Inferior parietal cortex (tissue), 1 donor: ENCODE data around the gene SBF1.
"Not testable (repeated sequence)": the region's sequence is repeated elsewhere in the genome, so short reads cannot be mapped to it uniquely, and the experiment has no call there.

Experiments
- DNase-seq: peaks from one replicate; pipeline ENCODE4 v3.0.0-alpha.2; 2016; ENCODE audit errors: extremely low spot score

The SBF1 gene

GRCh38 chr22:50432131-50432876, 42.5 kb downstream of the SBF1 start:
- no peak for DNase-seq

GRCh38 chr22:50425179-50425916, 49.5 kb downstream of the SBF1 start:
- DNase-seq: no peak

DNA sequence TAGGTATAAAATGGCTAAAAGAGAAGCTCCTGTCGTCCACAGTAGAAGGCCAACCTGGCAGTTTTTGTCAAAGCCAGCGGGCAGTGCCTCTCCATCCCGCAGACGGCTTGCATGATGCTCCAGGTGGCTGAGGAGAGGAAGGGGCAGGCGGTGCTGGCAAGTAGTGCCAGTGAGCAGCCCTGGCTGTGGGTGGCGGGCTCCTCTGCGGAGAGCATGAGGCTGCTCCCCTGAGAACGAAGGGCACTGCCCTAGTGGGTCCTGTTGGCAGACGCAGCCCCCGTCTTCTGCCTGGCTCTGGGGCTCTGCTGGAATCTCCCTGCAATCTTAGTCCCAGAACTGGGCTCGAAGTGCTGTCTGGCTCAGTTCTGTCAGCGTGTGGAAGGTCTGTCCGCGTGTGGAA, 50.9 kb downstream of the SBF1 start:
- no peak for DNase-seq

DNA sequence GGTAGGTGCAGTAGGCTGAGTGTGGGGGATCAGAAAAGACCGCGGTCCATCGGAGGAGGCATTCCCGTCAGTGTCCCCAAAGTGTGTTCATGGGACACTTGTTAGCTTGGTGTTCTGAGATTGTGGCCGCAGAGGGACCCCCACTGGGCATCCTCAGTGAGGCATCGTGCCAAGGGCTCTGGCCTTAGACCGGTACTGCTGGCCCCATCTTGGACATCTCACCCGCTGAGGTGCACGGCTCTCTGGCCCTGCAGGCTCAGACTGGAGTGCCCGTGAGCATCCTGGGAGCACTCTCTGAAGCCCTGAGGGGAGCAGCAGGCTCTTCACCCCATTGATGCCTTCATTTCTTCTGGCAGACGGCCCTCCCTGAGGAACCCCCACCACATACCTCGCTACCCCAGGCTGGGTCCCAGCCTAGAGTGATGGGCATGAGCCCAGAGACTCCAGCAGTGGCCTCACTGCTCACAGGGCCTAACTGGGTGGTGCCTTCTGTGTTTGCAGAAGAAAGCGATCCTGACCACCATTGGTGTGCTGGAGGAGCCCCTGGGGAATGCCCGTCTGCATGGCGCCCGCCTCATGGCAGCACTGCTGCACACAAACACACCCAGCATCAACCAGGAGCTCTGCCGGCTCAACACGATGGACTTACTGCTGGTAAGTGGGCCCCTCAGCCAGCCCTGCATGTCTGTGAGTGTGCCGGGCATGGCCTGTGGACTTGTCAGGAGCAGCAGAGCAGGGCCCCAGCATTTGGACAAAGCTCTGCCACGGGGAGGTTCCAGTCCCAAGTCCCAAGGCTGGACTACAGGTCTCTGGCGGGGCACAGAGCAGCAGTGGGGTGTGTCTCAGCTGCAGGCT, 51.6 kb downstream of the SBF1 start:
- no peak for DNase-seq

DNA sequence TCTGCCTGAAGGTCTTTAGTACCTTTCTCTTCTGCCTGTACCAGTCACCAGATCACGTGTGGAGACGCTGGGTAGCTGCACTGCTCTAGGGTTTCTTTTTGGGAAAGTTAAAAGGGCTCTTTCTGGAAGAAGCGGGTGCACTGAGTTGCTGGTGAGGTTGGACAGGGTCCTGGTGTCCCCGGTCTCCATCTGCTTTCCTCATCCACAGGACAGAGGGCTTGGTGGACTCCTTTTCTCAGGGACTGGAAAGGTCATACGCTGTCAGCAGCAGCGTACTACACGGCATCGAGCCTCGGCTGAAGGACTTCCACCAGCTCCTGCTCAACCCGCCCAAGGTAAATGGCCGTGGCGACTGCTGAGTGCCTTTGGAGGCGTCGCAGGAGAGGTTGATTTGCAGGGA, 52.8 kb downstream of the SBF1 start:
- no peak for DNase-seq

DNA sequence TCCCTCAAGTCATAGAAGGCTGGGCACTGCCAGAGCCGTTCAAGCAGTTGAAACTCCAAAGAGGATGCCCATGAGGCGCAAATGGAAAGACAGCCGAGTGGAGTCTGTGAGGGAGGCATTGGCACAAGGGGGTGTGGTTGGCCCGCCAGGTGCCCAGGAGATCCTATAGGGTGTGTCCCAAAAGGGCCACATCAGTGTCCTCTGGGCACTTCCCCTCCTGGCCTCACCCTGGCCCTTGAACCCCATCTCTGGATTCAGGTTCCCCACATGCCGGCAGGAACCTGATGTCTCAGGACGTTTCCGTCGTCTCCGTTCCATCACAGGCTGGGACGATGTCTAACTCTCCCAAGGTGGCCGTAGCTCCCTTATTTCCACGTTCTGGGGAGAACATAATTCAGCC, 54.3 kb downstream of the SBF1 start:
- no peak for DNase-seq

- no peak for DNase-seq
Observed at GRCh38 chr22:50420015-50420414, 54.8 kb downstream of the SBF1 start.

DNA sequence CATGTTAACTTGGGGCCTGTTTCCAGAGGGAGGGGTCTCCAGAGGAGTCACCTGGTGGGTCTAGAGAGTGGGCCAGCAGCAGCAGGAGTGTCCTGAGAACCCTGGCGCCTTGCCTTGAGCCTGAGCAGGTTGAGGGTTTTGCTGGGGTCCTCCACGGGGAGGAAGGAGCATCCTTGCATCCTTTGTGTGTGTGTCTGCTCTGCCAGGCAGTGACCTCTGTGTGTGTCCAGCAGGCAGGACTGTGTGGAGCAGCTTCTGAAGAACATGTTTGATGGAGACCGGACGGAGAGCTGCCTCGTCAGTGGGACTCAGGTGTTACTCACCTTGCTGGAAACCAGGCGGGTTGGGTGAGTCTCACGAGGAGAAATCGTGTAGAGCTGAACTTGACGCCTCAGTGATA, 55.7 kb downstream of the SBF1 start:
- DNase-seq: no peak

GRCh38 chr22:50418624-50419023, 56.2 kb downstream of the SBF1 start:
- DNase-seq: no peak

DNA sequence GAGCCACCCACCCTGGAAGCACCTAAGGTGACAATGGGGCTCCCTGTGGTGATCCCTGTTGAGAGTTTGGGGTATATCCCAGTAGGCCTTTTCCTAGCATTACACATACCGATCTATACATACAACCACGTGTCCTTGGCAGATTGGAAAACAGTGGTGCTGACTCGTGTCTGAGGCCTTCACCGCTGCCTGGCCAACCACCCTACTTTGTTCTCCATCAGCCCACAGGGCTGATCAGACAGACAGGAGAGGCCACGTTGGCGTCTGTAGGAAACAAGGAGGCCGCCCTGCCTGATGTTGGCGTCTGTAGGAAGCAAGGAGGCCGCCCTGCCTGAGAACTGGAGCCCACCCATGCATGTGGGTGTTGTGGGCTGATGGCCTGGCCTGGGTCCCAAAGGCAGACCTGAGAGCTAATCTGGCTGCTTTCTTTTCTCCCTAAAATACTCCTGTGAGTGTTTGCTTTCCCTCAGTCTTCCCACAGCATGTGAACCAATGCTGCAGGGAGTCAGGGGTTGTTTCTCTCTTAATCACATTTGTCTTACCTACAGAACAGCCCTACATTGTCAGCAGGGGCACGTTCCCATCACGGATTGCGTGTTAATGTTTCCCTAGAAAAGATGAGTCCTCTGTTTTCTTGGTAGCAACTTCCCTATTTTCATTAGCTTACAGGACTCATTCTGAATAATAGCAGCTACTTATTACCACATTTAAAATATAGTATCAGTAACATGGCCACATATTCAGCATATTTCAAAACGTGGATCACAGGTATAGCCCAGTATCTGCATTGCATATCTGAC, 57.2 kb downstream of the SBF1 start:
- no peak for DNase-seq

GRCh38 chr22:50416996-50417395, 57.8 kb downstream of the SBF1 start:
- DNase-seq: no peak

DNA sequence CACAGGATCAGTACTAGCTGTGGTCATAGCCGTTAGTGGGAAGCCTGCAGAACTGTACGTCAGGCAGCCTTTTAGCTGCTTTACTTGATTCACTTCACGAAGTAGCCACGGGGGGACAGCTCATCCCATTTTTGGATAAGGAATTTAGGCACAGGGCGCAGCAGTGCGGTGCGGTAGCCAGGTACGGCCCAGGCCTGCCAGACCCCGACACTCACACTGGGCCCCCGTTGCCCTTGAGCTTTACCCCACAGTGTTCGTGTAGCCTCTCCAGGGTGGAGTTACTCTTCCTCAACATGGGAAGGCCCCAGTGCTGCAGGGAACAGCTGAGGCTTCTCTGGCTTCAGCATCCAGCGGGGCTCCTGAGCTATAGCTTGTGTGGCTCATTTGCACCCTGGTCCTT, 59.4 kb downstream of the SBF1 start:
- DNase-seq: no peak

DNA sequence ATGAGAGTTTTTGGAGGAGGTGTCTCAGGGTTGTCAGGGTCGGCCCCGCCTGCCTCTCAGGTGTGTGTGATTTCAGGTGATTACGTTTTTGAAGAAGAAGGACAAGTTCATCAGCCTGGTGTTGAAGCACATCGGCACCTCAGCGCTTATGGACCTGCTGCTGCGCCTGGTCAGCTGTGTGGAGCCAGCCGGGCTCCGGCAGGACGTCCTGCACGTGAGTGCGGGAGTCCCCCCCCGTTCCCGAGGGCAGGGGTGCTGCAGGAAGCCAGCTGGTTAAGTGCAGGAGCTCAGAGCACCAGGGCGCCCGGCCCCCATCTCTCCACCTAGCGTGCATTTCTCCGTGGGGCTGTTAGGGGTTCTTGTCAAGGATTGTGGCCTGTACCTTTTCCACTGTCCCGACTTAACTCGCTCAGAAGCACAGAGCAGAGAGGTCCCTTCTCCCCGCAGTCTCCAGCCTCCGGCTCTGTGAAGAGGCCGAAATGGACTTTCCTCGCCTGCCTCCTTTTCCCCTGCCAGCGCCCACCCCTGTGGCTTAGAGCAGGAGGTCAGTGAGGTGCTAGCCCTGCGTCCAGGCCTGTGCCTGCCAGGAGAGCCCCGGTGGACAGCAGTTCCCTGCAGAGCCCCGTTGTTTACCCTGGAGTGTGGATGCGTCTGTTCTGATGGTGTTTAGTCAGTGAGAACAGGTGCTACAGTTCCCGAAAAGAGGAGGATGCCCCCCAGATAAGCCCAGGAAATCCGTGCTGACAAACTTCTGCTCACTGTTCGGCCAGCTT, 60.2 kb downstream of the SBF1 start:
- DNase-seq: no peak

- DNase-seq: not testable (repeated sequence)
Observed at GRCh38 chr22:50408954-50409353, 65.9 kb downstream of the SBF1 start.

- DNase-seq: no peak
Observed at GRCh38 chr22:50408311-50408710, 66.5 kb downstream of the SBF1 start.

- DNase-seq: no peak
Observed at GRCh38 chr22:50406416-50407170, 68.2 kb downstream of the SBF1 start.

GRCh38 chr22:50403701-50404101, 71.1 kb downstream of the SBF1 start:
- no peak for DNase-seq

- no peak for DNase-seq
Observed at GRCh38 chr22:50401907-50402306, 72.9 kb downstream of the SBF1 start.

GRCh38 chr22:50400931-50401330, 73.9 kb downstream of the SBF1 start:
- DNase-seq: no peak

DNA sequence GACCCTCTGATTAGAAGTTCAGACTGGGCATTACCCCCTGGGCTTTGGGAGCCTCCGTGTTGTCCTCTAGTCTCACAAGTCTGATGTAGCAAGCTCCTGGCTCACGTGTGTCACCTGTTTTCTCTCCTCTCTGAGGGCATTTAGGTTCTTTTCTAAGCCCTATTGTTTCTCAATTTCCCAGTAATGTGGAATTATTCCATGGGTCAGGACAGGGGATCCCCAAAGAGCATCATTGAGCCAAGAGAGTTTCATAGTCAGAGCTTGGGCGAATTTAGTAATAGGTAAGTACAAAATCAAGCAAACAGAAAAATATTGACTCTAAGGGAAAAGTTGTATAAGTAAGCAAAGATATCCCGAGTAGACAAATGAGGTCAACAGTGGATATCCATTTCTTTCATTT, 74.4 kb downstream of the SBF1 start:
- DNase-seq: no peak
